ENCODE data around the gene RHOBTB3. TPM values are rescaled to one million over a fixed set of nuclear protein-coding genes. Genes with fewer than 3 reads are reported as not detected.

Gene RHOBTB3
- total and polyA plus RNA-seq, 4 donors: 12.9 to 150 (median 30.6) TPM

- Histone ChIP-seq H3K4me3 (no peak overlapping the region), H3K4me1 (ENCODE audit: control insufficient read depth in 5 of 5, insufficient read depth in 5 of 5, low read length in 5 of 5) (peaks cover 4 to 22% (median 6%) of the 10 kb centered on the region in 5 donors), H3K27me3 (ENCODE audit: control insufficient read depth in 3 of 3, insufficient read depth in 3 of 3, low read length in 2 of 3) (no peaks in the 10 kb centered on the region), H3K9ac (ENCODE audit: insufficient read depth in 1 of 2, low read length in 2 of 2) (no peak overlapping the region), H3K27ac (ENCODE audit: low read depth in 1 of 2, low read length in 1 of 2) (no peak overlapping the region), H3K9me3 (ENCODE audit: control insufficient read depth in 4 of 4, insufficient read depth in 3 of 4, low read length in 3 of 4) (peaks cover 0 to 3% (median 0%) of the 10 kb centered on the region in 4 donors), H3K36me3 (ENCODE audit: control insufficient read depth in 4 of 4, insufficient read depth in 4 of 4, low read length in 4 of 4) (no peaks in the 10 kb centered on the region)
- DNase-seq (no peak), ATAC-seq (ENCODE audit: insufficient read depth, low FRiP score) (no peak)
- 88 to 97% methylated on average over 6 of the region's 6 CpGs for WGBS, 2 donors
- TF ChIP-seq CTCF (IDR thresholded peaks at IDR 0.05; ENCODE audit: control extremely low read depth, extremely low read depth): no peak
These were observed 73.8 kb downstream of the RHOBTB3 start for GRCh38 chr5:95804736-95805539.

DNA sequence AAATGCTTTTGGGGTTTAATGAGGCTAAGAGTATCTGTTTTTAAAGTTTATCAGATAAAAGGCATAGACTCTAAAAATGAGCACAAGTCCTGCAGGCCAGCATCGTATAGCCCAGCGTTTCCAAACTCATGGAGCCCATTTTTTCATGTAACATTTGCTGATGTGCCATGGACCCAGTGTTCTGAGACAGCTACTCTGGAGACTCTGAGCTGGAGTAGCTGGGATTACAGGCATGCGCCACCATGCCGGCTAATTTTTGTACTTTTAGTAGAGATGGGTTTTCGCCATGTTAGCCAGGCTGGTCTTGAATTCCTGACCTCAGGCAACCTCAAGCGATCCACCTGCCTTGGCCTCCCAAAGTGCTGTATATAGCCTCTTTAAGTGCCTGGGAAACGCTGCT is 75.6 kb downstream of the RHOBTB3 start:
- peaks cover 6 to 33% (median 14%) of the 10 kb centered on the region in 5 donors for H3K4me1 ChIP-seq (ENCODE audit: control insufficient read depth in 5 of 5, insufficient read depth in 5 of 5, low read length in 5 of 5)

GRCh38 chr5:95808013-95808685 is 77.0 kb downstream of the RHOBTB3 start:
- DNase-seq (no peak), ATAC-seq (ENCODE audit: insufficient read depth, low FRiP score) (no peak)
- 73 to 81% methylated on average over 7 of the region's 7 CpGs for WGBS, 2 donors
- Histone ChIP-seq H3K9me3 (ENCODE audit: control insufficient read depth in 4 of 4, insufficient read depth in 3 of 4, low read length in 3 of 4) (peaks cover 0 to 3% (median 0%) of the 10 kb centered on the region in 4 donors), H3K4me3 (no peak overlapping the region), H3K27ac (ENCODE audit: low read depth in 1 of 2, low read length in 1 of 2) (peak overlapping the region; percentile 15 to 85), H3K27me3 (ENCODE audit: control insufficient read depth in 3 of 3, insufficient read depth in 3 of 3, low read length in 2 of 3) (no peaks in the 10 kb centered on the region), H3K36me3 (ENCODE audit: control insufficient read depth in 4 of 4, insufficient read depth in 4 of 4, low read length in 4 of 4) (no peaks in the 10 kb centered on the region), H3K9ac (ENCODE audit: insufficient read depth in 1 of 2, low read length in 2 of 2) (no peak overlapping the region), H3K4me1 (ENCODE audit: control insufficient read depth in 5 of 5, insufficient read depth in 5 of 5, low read length in 5 of 5) (peaks cover 11 to 43% (median 16%) of the 10 kb centered on the region in 5 donors)
- TF ChIP-seq CTCF (IDR thresholded peaks at IDR 0.05; ENCODE audit: control extremely low read depth, extremely low read depth): no peak

More for the DNA sequence above, 75.6 kb downstream of the RHOBTB3 start:
- Histone ChIP-seq H3K9ac (ENCODE audit: insufficient read depth in 1 of 2, low read length in 2 of 2) (no peak overlapping the region), H3K27me3 (ENCODE audit: control insufficient read depth in 3 of 3, insufficient read depth in 3 of 3, low read length in 2 of 3) (no peaks in the 10 kb centered on the region), H3K4me3 (no peak overlapping the region), H3K9me3 (ENCODE audit: control insufficient read depth in 4 of 4, insufficient read depth in 3 of 4, low read length in 3 of 4) (peaks cover 0 to 3% (median 0%) of the 10 kb centered on the region in 4 donors), H3K27ac (ENCODE audit: low read depth in 1 of 2, low read length in 1 of 2) (no peak overlapping the region), H3K36me3 (ENCODE audit: control insufficient read depth in 4 of 4, insufficient read depth in 4 of 4, low read length in 4 of 4) (no peaks in the 10 kb centered on the region)
- ATAC-seq (ENCODE audit: insufficient read depth, low FRiP score): no peak
- DNase-seq: no peak
- no peak for TF ChIP-seq CTCF (IDR thresholded peaks at IDR 0.05; ENCODE audit: control extremely low read depth, extremely low read depth)
- WGBS, 2 donors: 84 to 94% methylated on average over 7 of the region's 7 CpGs
